OCI-LY1 (cell line): ENCODE results near the gene ADCK1.

Experiments
- CTCF ChIP-seq: fragments of 200-600 bp; sonication (generic), shearing (Covaris generic); IDR thresholded peaks from 2 replicates; pipeline ENCODE4 v1.5.1; 2017; ENCODE audit warnings: mild to moderate bottlenecking, antibody characterized with exemption, low read length, moderate library complexity, mixed read lengths
- EZH2 ChIP-seq: fragments of 200-600 bp; sonication (generic), shearing (Covaris generic); IDR thresholded peaks from 2 replicates; pipeline ENCODE4 v1.8.0; 2017; ENCODE audit warnings: borderline replicate concordance, mixed run types, mild to moderate bottlenecking, antibody characterized with exemption, low read length, moderate library complexity, mixed read lengths

GRCh38 chr14:77848031-77848430 lies 48.1 kb downstream of the ADCK1 start:
- no peak for TF ChIP-seq CTCF
- no peak for TF ChIP-seq EZH2
